ENCODE results near the gene ASTN1. TPM values are rescaled to one million over a fixed set of nuclear protein-coding genes. Genes with fewer than 3 reads are reported as not detected.

Gene ASTN1
- total and polyA plus RNA-seq, 9 of the 15 experiments (the other 6 are each of a cell fraction or from before 2014, with no cell fraction given) = 0.05 to 0.22 (median 0.18) TPM

DNA sequence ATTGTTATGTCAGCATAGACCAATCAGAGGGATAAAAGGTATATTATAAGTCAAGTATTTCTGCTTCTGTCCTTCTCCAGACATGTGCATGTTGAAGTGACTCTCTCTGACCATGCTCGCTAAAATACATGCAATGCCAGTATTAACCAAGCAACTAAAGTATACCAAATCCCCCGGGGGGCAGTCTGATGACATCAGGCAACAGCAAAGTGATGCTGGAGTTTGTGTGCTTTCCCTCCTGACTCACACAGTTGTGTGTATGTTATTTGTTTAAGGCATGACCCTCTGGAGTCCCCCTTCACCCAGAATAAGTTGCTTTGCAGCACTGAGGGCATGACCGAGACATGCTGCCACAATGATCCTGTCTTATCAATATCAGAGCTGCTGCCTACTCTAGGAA is 8.4 kb upstream of the ASTN1 start:
- FAIRE-seq (no peak), ATAC-seq (no peak), DNase-seq (ENCODE audit: extremely low read depth in 1 of 4, low spot score in 3 of 4) (no peak)
- H4K20me1 ChIP-seq (replicated peaks; ENCODE audit: control insufficient read depth, insufficient read depth, low read length) = no peaks in the 10 kb centered on the region
- POLR2A ChIA-PET = interaction anchor here (0.8 to 1.4 kb wide), 2 partner anchors 13 to 20 kb away, joined by 3 read pairs; no protein-coding TSS in a partner anchor
- no peaks in the 10 kb centered on the region for H3K9me1 ChIP-seq (ENCODE audit: control insufficient read depth, insufficient read depth, low read length)
- no TSS peak for BruUV-seq (replicated peaks)
- no peak overlapping the region for H3K9ac ChIP-seq (ENCODE audit: insufficient read depth in 1 of 2, low read depth in 2 of 2, low read length in 2 of 2)
- 2% methylated on average over 3 of the region's 3 CpGs for WGBS (ENCODE audit: insufficient coverage, low coverage, missing lambda C conversion rate)
- intact Hi-C loops (cut with micrococcal nuclease) = no loop called here
- H3K4me1 ChIP-seq (replicated peaks in 1 of 2; ENCODE audit: control insufficient read depth in 2 of 2, insufficient read depth in 2 of 2, low read length in 2 of 2) = peaks cover 0 to 4% of the 10 kb centered on the region in 2 experiments; a peak in 1 of 5 replicates
- peaks cover 2 to 13% of the 10 kb centered on the region in 2 experiments; a peak in 3 of 5 replicates for H3K27me3 ChIP-seq (ENCODE audit: control insufficient read depth in 2 of 2, insufficient read depth in 2 of 2, low read length in 2 of 2)
- no peak overlapping the region for H3K4me2 ChIP-seq (ENCODE audit: insufficient read depth, low read length)
- H3K36me3 ChIP-seq (ENCODE audit: control insufficient read depth, insufficient read depth, low read length) = no peaks in the 10 kb centered on the region
- CTCF ChIA-PET (ENCODE audit: low intra/inter-chr PET ratio) = no interaction called here
- H3K9me3 ChIP-seq (replicated peaks; ENCODE audit: control insufficient read depth, insufficient read depth, low read depth, low read length) = no peaks in the 10 kb centered on the region
- H3K4me3 ChIP-seq = no peak overlapping the region
- H3K27ac ChIP-seq (ENCODE audit: extremely low read depth, low read depth, low read length) = no peak overlapping the region
- H3K79me2 ChIP-seq (ENCODE audit: control insufficient read depth, insufficient read depth, low read length) = no peaks in the 10 kb centered on the region
- in situ Hi-C loops (cut with MboI) = no loop called here
- no peak overlapping the region for H2AFZ ChIP-seq (ENCODE audit: low read depth, low read length)
- TF ChIP-seq ZFP30 (CRISPR knock-in tag; IDR thresholded peaks at IDR 0.05; ENCODE audit: borderline replicate concordance) = no peak
- TF ChIP-seq, protein P1, sequence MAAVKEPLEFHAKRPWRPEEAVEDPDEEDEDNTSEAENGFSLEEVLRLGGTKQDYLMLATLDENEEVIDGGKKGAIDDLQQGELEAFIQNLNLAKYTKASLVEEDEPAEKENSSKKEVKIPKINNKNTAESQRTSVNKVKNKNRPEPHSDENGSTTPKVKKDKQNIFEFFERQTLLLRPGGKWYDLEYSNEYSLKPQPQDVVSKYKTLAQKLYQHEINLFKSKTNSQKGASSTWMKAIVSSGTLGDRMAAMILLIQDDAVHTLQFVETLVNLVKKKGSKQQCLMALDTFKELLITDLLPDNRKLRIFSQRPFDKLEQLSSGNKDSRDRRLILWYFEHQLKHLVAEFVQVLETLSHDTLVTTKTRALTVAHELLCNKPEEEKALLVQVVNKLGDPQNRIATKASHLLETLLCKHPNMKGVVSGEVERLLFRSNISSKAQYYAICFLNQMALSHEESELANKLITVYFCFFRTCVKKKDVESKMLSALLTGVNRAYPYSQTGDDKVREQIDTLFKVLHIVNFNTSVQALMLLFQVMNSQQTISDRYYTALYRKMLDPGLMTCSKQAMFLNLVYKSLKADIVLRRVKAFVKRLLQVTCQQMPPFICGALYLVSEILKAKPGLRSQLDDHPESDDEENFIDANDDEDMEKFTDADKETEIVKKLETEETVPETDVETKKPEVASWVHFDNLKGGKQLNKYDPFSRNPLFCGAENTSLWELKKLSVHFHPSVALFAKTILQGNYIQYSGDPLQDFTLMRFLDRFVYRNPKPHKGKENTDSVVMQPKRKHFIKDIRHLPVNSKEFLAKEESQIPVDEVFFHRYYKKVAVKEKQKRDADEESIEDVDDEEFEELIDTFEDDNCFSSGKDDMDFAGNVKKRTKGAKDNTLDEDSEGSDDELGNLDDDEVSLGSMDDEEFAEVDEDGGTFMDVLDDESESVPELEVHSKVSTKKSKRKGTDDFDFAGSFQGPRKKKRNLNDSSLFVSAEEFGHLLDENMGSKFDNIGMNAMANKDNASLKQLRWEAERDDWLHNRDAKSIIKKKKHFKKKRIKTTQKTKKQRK (IDR thresholded peaks at IDR 0.05; ENCODE audit: borderline replicate concordance, low read depth, low read length) = no peak
- no peak for TF ChIP-seq HDAC8 (tag; IDR thresholded peaks at IDR 0.05)
- TF ChIP-seq YY1 (IDR thresholded peaks at IDR 0.05; ENCODE audit: borderline replicate concordance in 1 of 3, control insufficient read depth in 1 of 3, extremely low read depth in 1 of 3, insufficient read depth in 3 of 3, insufficient read length in 1 of 3, insufficient replicate concordance in 2 of 3, low read depth in 1 of 3, low read length in 2 of 3) = no peak
- no peak for TF ChIP-seq ZC3H4 (CRISPR knock-in tag; IDR thresholded peaks at IDR 0.05; ENCODE audit: borderline replicate concordance)
- TF ChIP-seq RBM22 (IDR thresholded peaks at IDR 0.05; ENCODE audit: low read depth, low read length, poor library complexity, severe bottlenecking) = no peak
- TF ChIP-seq, protein P2, sequence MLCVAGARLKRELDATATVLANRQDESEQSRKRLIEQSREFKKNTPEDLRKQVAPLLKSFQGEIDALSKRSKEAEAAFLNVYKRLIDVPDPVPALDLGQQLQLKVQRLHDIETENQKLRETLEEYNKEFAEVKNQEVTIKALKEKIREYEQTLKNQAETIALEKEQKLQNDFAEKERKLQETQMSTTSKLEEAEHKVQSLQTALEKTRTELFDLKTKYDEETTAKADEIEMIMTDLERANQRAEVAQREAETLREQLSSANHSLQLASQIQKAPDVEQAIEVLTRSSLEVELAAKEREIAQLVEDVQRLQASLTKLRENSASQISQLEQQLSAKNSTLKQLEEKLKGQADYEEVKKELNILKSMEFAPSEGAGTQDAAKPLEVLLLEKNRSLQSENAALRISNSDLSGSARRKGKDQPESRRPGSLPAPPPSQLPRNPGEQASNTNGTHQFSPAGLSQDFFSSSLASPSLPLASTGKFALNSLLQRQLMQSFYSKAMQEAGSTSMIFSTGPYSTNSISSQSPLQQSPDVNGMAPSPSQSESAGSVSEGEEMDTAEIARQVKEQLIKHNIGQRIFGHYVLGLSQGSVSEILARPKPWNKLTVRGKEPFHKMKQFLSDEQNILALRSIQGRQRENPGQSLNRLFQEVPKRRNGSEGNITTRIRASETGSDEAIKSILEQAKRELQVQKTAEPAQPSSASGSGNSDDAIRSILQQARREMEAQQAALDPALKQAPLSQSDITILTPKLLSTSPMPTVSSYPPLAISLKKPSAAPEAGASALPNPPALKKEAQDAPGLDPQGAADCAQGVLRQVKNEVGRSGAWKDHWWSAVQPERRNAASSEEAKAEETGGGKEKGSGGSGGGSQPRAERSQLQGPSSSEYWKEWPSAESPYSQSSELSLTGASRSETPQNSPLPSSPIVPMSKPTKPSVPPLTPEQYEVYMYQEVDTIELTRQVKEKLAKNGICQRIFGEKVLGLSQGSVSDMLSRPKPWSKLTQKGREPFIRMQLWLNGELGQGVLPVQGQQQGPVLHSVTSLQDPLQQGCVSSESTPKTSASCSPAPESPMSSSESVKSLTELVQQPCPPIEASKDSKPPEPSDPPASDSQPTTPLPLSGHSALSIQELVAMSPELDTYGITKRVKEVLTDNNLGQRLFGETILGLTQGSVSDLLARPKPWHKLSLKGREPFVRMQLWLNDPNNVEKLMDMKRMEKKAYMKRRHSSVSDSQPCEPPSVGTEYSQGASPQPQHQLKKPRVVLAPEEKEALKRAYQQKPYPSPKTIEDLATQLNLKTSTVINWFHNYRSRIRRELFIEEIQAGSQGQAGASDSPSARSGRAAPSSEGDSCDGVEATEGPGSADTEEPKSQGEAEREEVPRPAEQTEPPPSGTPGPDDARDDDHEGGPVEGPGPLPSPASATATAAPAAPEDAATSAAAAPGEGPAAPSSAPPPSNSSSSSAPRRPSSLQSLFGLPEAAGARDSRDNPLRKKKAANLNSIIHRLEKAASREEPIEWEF (CRISPR knock-in tag; IDR thresholded peaks at IDR 0.05) = no peak
- TF ChIP-seq HIVEP1 (CRISPR knock-in tag; IDR thresholded peaks at IDR 0.05) = no peak
- TF ChIP-seq SMAD3 (CRISPR knock-in tag; conservative IDR thresholded peaks at IDR 0.05) = no peak
- TF ChIP-seq NCOR1 (IDR thresholded peaks at IDR 0.05) = no peak
- no peak for TF ChIP-seq RBM14 (IDR thresholded peaks at IDR 0.05; ENCODE audit: borderline replicate concordance, insufficient read depth, low read depth, low read length)
- no peak for TF ChIP-seq DDX20 (tag; IDR thresholded peaks at IDR 0.05; ENCODE audit: low read depth)

Data from K562 (cell line).